GM18505 (cell line): ENCODE results near the gene CDKN2C.

Source experiments
- ATAC-seq: cut with Tn5 transposase; IDR thresholded peaks from one replicate; pipeline ENCODE4 v1.9.1; 2021; ENCODE audit not compliant: unreplicated experiment
- POLR2A ChIP-seq: IDR thresholded peaks from 4 replicates; pipeline ENCODE4 v1.6.1; 2011; ENCODE audit warnings: borderline replicate concordance; ENCODE audit not compliant: insufficient read depth, insufficient read length; ENCODE audit errors: extremely low read depth

The CDKN2C gene

GRCh38 chr1:50970931-50971582 is 1.0 kb downstream of the CDKN2C start:
- no peak for ATAC-seq
- no peak for TF ChIP-seq POLR2A

GRCh38 chr1:50971748-50972305 is 1.8 kb downstream of the CDKN2C start:
- TF ChIP-seq POLR2A = no peak
- ATAC-seq = no peak

GRCh38 chr1:50972766-50973165 is 2.7 kb downstream of the CDKN2C start:
- ATAC-seq = no peak
- no peak for TF ChIP-seq POLR2A

GRCh38 chr1:50973255-50973654 is 3.2 kb downstream of the CDKN2C start:
- TF ChIP-seq POLR2A = no peak

GRCh38 chr1:50973875-50974617 is 4.0 kb downstream of the CDKN2C start:
- ATAC-seq = no peak
- no peak for TF ChIP-seq POLR2A

More at GRCh38 chr1:50973255-50973654, 3.2 kb downstream of the CDKN2C start:
- no peak for ATAC-seq

- no peak for ATAC-seq
- no peak for TF ChIP-seq POLR2A
These were observed 4.5 kb downstream of the CDKN2C start for GRCh38 chr1:50974618-50974935.

- no peak for ATAC-seq
These were observed 5.4 kb downstream of the CDKN2C start for GRCh38 chr1:50975436-50975835.

GRCh38 chr1:50976111-50976889 is 6.3 kb downstream of the CDKN2C start:
- no peak for ATAC-seq

More at GRCh38 chr1:50975436-50975835, 5.4 kb downstream of the CDKN2C start:
- no peak for TF ChIP-seq POLR2A

GRCh38 chr1:50976890-50977574 is 7.0 kb downstream of the CDKN2C start:
- TF ChIP-seq POLR2A = no peak
- ATAC-seq = peak; percentile 49

More at GRCh38 chr1:50976111-50976889, 6.3 kb downstream of the CDKN2C start:
- TF ChIP-seq POLR2A = peak; percentile 45

- TF ChIP-seq POLR2A = peak; percentile 31
- peak; percentile 50 for ATAC-seq
These were observed 7.6 kb downstream of the CDKN2C start for GRCh38 chr1:50977575-50978143.

GRCh38 chr1:50978144-50978851 is 8.3 kb downstream of the CDKN2C start:
- peak; percentile 57 for TF ChIP-seq POLR2A
- ATAC-seq = peak; percentile 37

GRCh38 chr1:50978852-50979781 is 9.1 kb downstream of the CDKN2C start:
- ATAC-seq = no peak
- no peak for TF ChIP-seq POLR2A

- TF ChIP-seq POLR2A = no peak
- no peak for ATAC-seq
These were observed 9.9 kb downstream of the CDKN2C start for GRCh38 chr1:50979937-50980336.
